Body of pancreas (tissue), 4 donors: ENCODE data around the gene KRT20.

ENCODE experiments used
- CTCF ChIP-seq, 7 experiments: fragments of 450-650 bp in 4 of 7; fragments of 200-600 bp in 3 of 7; sonication (generic) in 3 of 7; IDR thresholded peaks; one replicate each; pipeline ENCODE4 v1.5.1; 2016 to 2019; ENCODE audit warnings: antibody characterized with exemption in 7 of 7
- POLR2A ChIP-seq, 3 donors: fragments of 450-650 bp; IDR thresholded peaks; one replicate each; pipeline ENCODE4 v1.6.1; 2016; ENCODE audit warnings: antibody characterized with exemption in 3 of 3, mild to moderate bottlenecking in 2 of 3

GRCh38 chr17:40921026-40921425 is 36.0 kb upstream of the KRT20 start:
- TF ChIP-seq CTCF (IDR thresholded peaks at IDR 0.05) (no peak), POLR2A (IDR thresholded peaks at IDR 0.05) (no peak)
